ENCODE data around the gene RPH3AL. TPM values are rescaled to one million over a fixed set of nuclear protein-coding genes. Genes with fewer than 3 reads are reported as not detected.

Gene RPH3AL
- polyA plus RNA-seq, 1 experiment, result 4.0 TPM

- DNase-seq (ENCODE audit: low read depth), result no peak
- CTCF ChIA-PET, result no interaction called here
Observed at GRCh38 chr17:269616-270514, 82.7 kb downstream of the RPH3AL start.

DNA sequence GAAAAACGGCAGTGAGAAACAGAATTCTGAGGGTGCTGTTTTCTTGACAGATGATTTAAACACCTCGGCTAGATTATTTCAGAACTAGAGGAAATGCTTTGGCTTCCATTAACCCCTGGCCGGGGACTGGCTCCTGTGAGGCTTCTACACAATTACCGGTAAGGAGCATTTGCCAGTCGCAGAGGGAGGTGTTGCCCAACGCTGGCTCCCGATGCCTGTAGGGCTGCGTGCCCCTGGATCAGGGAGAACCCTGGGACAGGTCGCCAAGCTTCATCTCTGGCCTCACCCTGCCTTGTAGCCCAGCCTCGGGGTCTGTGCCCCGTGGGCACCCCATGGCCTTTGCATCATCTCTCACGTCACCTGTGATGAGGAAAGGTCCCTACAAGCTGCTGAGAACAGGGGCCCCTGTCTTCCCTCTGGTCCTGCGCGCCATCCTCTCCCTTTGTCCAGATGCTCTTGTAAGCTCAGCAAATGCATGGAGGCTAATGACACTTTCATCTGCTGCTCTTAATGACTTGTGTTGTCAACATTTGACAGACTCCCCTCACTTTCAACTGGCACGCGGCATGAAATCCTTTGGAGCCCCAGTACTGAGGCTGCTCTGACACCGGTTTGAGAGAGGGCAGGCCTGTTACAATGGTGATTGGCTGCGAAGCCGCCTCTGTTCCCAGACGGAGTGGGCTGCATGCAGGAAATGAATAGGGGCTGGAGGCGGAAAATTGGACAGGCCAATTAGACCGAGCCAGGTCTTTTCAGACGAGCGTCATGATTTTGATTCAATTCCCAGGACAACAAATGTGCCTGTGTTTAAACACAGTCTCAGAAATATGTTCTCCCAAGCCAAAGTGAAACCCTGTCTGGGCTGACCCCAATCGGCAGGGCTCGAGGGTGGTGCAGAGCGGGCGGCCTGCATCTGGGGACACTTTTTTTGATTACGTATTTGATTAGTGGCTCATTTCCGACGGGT is 85.6 kb downstream of the RPH3AL start:
- Histone ChIP-seq H3K36me3 (ENCODE audit: control insufficient read depth, insufficient read depth, low read length) (no peaks in the 10 kb centered on the region), H3K27me3 (ENCODE audit: control insufficient read depth, insufficient read depth, low read length) (peaks cover 3% of the 10 kb centered on the region; the same call in 1 of the 2 replicates), H3K4me3 (ENCODE audit: low read depth, low read length) (no peak overlapping the region)
- ChIA-PET POLR2A (no interaction called here), CTCF (no interaction called here)
- no peak for DNase-seq (ENCODE audit: low read depth)
- TF ChIP-seq CTCF (IDR thresholded peaks at IDR 0.05; ENCODE audit: insufficient read depth, low read depth, low read length), result no peak

More at GRCh38 chr17:269616-270514, 82.7 kb downstream of the RPH3AL start:
- Histone ChIP-seq H3K27me3 (ENCODE audit: control insufficient read depth, insufficient read depth, low read length) (peaks cover 3% of the 10 kb centered on the region; the same call in 1 of the 2 replicates), H3K36me3 (ENCODE audit: control insufficient read depth, insufficient read depth, low read length) (no peaks in the 10 kb centered on the region), H3K4me3 (ENCODE audit: low read depth, low read length) (no peak overlapping the region)
- POLR2A ChIA-PET, result no interaction called here
- TF ChIP-seq CTCF (IDR thresholded peaks at IDR 0.05; ENCODE audit: insufficient read depth, low read depth, low read length), result no peak

DNA sequence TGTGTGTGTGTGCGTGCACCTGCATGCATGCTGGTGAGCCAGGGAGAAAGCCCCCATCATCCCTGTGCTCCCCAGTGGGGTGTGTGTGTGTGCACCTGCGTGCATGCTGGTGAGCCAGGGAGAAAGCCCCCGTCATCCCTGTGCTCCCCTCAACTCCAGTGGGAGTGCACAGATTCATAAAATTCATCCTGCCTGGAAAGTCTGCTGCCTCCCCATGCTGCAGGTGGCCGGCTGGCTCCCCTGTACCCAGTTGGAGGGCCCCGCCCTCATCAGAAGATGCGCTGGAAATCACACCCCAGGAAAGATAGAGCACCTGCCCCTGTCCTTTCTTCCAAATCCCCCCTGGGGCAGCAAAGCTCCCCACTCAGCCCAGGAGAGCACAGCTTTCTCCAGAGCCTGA is 86.4 kb downstream of the RPH3AL start:
- no peak overlapping the region for H3K4me3 ChIP-seq (ENCODE audit: low read depth, low read length)
- DNase-seq (ENCODE audit: low read depth), result no peak
- H3K27me3 ChIP-seq (ENCODE audit: control insufficient read depth, insufficient read depth, low read length), result peaks cover 3% of the 10 kb centered on the region; the same call in 1 of the 2 replicates
- H3K36me3 ChIP-seq (ENCODE audit: control insufficient read depth, insufficient read depth, low read length), result no peaks in the 10 kb centered on the region
- POLR2A ChIA-PET, result no interaction called here
- no peak for TF ChIP-seq CTCF (IDR thresholded peaks at IDR 0.05; ENCODE audit: insufficient read depth, low read depth, low read length)
- CTCF ChIA-PET, result no interaction called here

- POLR2A ChIA-PET, result no interaction called here
- TF ChIP-seq CTCF (IDR thresholded peaks at IDR 0.05; ENCODE audit: insufficient read depth, low read depth, low read length), result no peak
- DNase-seq (ENCODE audit: low read depth), result no peak
- Histone ChIP-seq H3K36me3 (ENCODE audit: control insufficient read depth, insufficient read depth, low read length) (no peaks in the 10 kb centered on the region), H3K27me3 (ENCODE audit: control insufficient read depth, insufficient read depth, low read length) (peaks cover 3% of the 10 kb centered on the region; the same call in 1 of the 2 replicates), H3K4me3 (ENCODE audit: low read depth, low read length) (no peak overlapping the region)
- CTCF ChIA-PET, result no interaction called here
Observed at GRCh38 chr17:265718-266117, 86.9 kb downstream of the RPH3AL start.

DNA sequence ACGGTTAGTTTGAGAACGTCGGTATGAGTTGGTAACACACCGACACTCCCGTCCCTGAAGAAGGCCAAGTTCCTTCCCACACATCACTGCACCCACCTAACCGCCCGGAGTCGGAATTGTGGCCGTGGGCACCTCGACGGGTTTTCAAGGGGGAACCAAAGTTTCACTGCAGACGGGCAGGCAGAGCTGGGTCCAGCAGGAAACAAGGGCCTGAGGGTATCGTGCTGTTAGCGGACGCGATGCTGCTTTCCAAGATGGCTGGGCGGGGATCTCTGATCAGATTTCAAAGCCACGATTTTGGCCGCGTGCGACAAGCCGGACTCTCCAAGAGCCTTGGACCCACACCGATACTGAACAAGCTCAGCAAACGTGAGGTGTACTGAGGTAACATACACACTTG is 88.8 kb downstream of the RPH3AL start:
- no peak for DNase-seq (ENCODE audit: low read depth)
- H3K27me3 ChIP-seq (ENCODE audit: control insufficient read depth, insufficient read depth, low read length), result peaks cover 3% of the 10 kb centered on the region; the same call in 1 of the 2 replicates
- no peak for TF ChIP-seq CTCF (IDR thresholded peaks at IDR 0.05; ENCODE audit: insufficient read depth, low read depth, low read length)
- POLR2A ChIA-PET, result no interaction called here
- CTCF ChIA-PET, result interaction anchor here (1.2 kb wide), 1 partner anchor 14 kb away, joined by 3 read pairs; no protein-coding TSS in a partner anchor
- H3K4me3 ChIP-seq (ENCODE audit: low read depth, low read length), result no peak overlapping the region
- H3K36me3 ChIP-seq (ENCODE audit: control insufficient read depth, insufficient read depth, low read length), result no peaks in the 10 kb centered on the region
